GM18502 (cell line): ENCODE data around the gene ITGA2B.
"Not testable (repeated sequence)": the region's sequence is repeated elsewhere in the genome, so short reads cannot be mapped to it uniquely, and the experiment has no call there.

Experiments
- ATAC-seq: cut with Tn5 transposase; IDR thresholded peaks from one replicate; pipeline ENCODE4 v1.9.1; 2021; ENCODE audit warnings: mild to moderate bottlenecking; ENCODE audit not compliant: unreplicated experiment, poor library complexity

The ITGA2B gene

GRCh38 chr17:44353672-44354331, 35.6 kb downstream of the ITGA2B start:
- ATAC-seq, result no peak

GRCh38 chr17:44352828-44353671, 36.4 kb downstream of the ITGA2B start:
- ATAC-seq, result no peak

- ATAC-seq, result no peak
Observed at GRCh38 chr17:44351961-44352827, 37.3 kb downstream of the ITGA2B start.

GRCh38 chr17:44351464-44351863, 38.0 kb downstream of the ITGA2B start:
- ATAC-seq, result no peak

- ATAC-seq, result no peak
Observed at GRCh38 chr17:44350733-44351226, 38.7 kb downstream of the ITGA2B start.

GRCh38 chr17:44349553-44350070, 39.8 kb downstream of the ITGA2B start:
- no peak for ATAC-seq

GRCh38 chr17:44348988-44349364, 40.5 kb downstream of the ITGA2B start:
- no peak for ATAC-seq

- ATAC-seq, result peak; percentile 46
Observed at GRCh38 chr17:44348234-44348987, 41.0 kb downstream of the ITGA2B start.

- ATAC-seq, result not testable (repeated sequence)
Observed at GRCh38 chr17:44347206-44348055, 42.0 kb downstream of the ITGA2B start.

- no peak for ATAC-seq
Observed at GRCh38 chr17:44346064-44346844, 43.2 kb downstream of the ITGA2B start.

- ATAC-seq, result peak; percentile 2
Observed at GRCh38 chr17:44345454-44346026, 43.9 kb downstream of the ITGA2B start.

- peak; percentile 62 for ATAC-seq
Observed at GRCh38 chr17:44344939-44345453, 44.5 kb downstream of the ITGA2B start, which contains the start of gene GRN. Gene GRN, plus strand, starts transcription at chr17:44345302. Its CDS starts 3,863 bp downstream, at chr17:44349165.

- no peak for ATAC-seq
Observed at GRCh38 chr17:44343510-44344209, 45.8 kb downstream of the ITGA2B start.

GRCh38 chr17:44340553-44340952, 48.9 kb downstream of the ITGA2B start:
- not testable (repeated sequence) for ATAC-seq

- no peak for ATAC-seq
Observed at GRCh38 chr17:44338702-44339101, 50.7 kb downstream of the ITGA2B start.

- ATAC-seq, result no peak
Observed at GRCh38 chr17:44335968-44336367, 53.5 kb downstream of the ITGA2B start.

GRCh38 chr17:44335564-44335963, 53.9 kb downstream of the ITGA2B start:
- no peak for ATAC-seq
